PC-9 (cell line): ENCODE data around the gene WDR18.

Experiments
- CTCF ChIP-seq: fragments of 200-600 bp; sonication (generic); conservative IDR thresholded peaks from 2 replicates; pipeline ENCODE4 v1.6.1; 2017; ENCODE audit warnings: mixed run types, antibody characterized with exemption, mild to moderate bottlenecking, moderate library complexity
- EZH2 ChIP-seq: fragments of 200-600 bp; sonication (generic); IDR thresholded peaks from 2 replicates; pipeline ENCODE4 v1.8.0; 2017; ENCODE audit warnings: antibody characterized with exemption, low read depth

DNA sequence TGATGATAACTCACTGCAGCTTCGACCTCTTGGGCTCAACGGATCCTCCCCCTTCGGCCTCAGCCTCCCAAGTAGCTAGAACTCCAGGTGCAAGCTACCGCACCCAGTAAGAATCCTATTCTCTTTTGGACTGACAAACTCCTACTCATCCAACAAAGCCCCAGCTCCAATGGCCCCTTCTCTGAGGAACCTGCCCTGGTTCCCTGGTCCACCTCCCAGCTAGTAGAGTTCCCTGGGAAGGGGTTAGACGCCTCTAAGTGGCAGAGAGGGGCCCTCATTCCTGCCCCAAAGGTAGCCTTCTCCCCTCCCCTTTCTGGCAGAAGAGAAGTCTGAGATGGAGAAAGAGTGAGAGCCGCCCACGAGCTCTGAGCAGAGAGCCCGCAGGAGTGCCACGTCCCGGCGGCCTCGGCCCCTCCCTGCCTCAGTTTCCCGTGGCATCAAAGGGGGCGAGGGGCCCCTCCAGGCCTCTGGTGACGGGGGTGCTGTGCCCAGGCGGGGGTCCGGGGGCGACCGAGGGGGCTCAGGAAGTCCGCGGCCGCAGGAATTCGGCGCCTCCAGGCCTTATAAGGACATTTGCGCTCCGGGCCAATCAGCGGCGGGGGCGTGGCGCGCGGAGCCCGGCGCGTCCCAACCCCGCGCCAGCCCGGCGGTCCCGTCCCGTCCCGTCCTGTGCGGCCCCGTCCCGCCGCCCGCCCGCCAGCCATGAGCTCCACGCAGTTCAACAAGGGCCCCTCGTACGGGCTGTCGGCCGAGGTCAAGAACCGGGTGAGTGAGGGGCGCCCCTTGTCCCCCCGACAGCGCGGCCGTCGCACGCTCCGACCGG, 42.0 kb downstream of the WDR18 start, which contains the start of gene CNN2:
- TF ChIP-seq CTCF: no peak
- no peak for TF ChIP-seq EZH2
